Measurements from ENCODE around the gene NBEA.
"Not testable (repeated sequence)": the region's sequence is repeated elsewhere in the genome, so short reads cannot be mapped to it uniquely, and the experiment has no call there.

The NBEA gene

GRCh38 chr13:35356572-35356971, 414.5 kb downstream of the NBEA start:
- DNase-seq (ENCODE audit: low read depth, low spot score): no peak
- Histone ChIP-seq H3K27me3 (ENCODE audit: control insufficient read depth, insufficient read depth, low read length) (no peaks in the 10 kb centered on the region), H3K4me3 (ENCODE audit: low read length) (no peak overlapping the region), H3K4me1 (ENCODE audit: control insufficient read depth, insufficient read depth, low read length) (no peaks in the 10 kb centered on the region), H3K27ac (ENCODE audit: low read length) (no peak overlapping the region), H3K36me3 (ENCODE audit: control insufficient read depth, insufficient read depth, low read length) (no peaks in the 10 kb centered on the region), H3K9me3 (ENCODE audit: control insufficient read depth, insufficient read depth, low read length) (no peaks in the 10 kb centered on the region)
- no CpG with 5 or more reads among the region's 2 CpGs for WGBS (ENCODE audit: insufficient coverage, insufficient read length)

- Histone ChIP-seq H3K36me3 (ENCODE audit: control insufficient read depth, insufficient read depth, low read length) (no peaks in the 10 kb centered on the region), H3K9me3 (ENCODE audit: control insufficient read depth, insufficient read depth, low read length) (no peaks in the 10 kb centered on the region), H3K27me3 (ENCODE audit: control insufficient read depth, insufficient read depth, low read length) (no peaks in the 10 kb centered on the region), H3K4me3 (ENCODE audit: low read length) (no peak overlapping the region), H3K27ac (ENCODE audit: low read length) (no peak overlapping the region), H3K4me1 (ENCODE audit: control insufficient read depth, insufficient read depth, low read length) (no peaks in the 10 kb centered on the region)
- no peak for DNase-seq (ENCODE audit: low read depth, low spot score)
- no CpG with 5 or more reads among the region's 1 CpG for WGBS (ENCODE audit: insufficient coverage, insufficient read length)
Measured at GRCh38 chr13:35365883-35366282, 423.8 kb downstream of the NBEA start.

GRCh38 chr13:35367586-35367985, 425.5 kb downstream of the NBEA start:
- WGBS (ENCODE audit: insufficient coverage, insufficient read length): no CpG with 5 or more reads among the region's 2 CpGs
- Histone ChIP-seq H3K36me3 (ENCODE audit: control insufficient read depth, insufficient read depth, low read length) (no peaks in the 10 kb centered on the region), H3K27ac (ENCODE audit: low read length) (no peak overlapping the region), H3K9me3 (ENCODE audit: control insufficient read depth, insufficient read depth, low read length) (no peaks in the 10 kb centered on the region), H3K4me1 (ENCODE audit: control insufficient read depth, insufficient read depth, low read length) (no peaks in the 10 kb centered on the region), H3K27me3 (ENCODE audit: control insufficient read depth, insufficient read depth, low read length) (no peaks in the 10 kb centered on the region), H3K4me3 (ENCODE audit: low read length) (no peak overlapping the region)
- DNase-seq (ENCODE audit: low read depth, low spot score): no peak

GRCh38 chr13:35378939-35379338, 436.9 kb downstream of the NBEA start:
- Histone ChIP-seq H3K36me3 (ENCODE audit: control insufficient read depth, insufficient read depth, low read length) (no peaks in the 10 kb centered on the region), H3K4me3 (ENCODE audit: low read length) (no peak overlapping the region), H3K27me3 (ENCODE audit: control insufficient read depth, insufficient read depth, low read length) (no peaks in the 10 kb centered on the region), H3K4me1 (ENCODE audit: control insufficient read depth, insufficient read depth, low read length) (no peaks in the 10 kb centered on the region), H3K27ac (ENCODE audit: low read length) (no peak overlapping the region), H3K9me3 (ENCODE audit: control insufficient read depth, insufficient read depth, low read length) (no peaks in the 10 kb centered on the region)
- DNase-seq (ENCODE audit: low read depth, low spot score): no peak

GRCh38 chr13:35379663-35380062, 437.6 kb downstream of the NBEA start:
- no peaks in the 10 kb centered on the region for H3K9me3 ChIP-seq (ENCODE audit: control insufficient read depth, insufficient read depth, low read length)

GRCh38 chr13:35387682-35388250, 445.7 kb downstream of the NBEA start:
- Histone ChIP-seq H3K27me3 (ENCODE audit: control insufficient read depth, insufficient read depth, low read length) (no peaks in the 10 kb centered on the region), H3K36me3 (ENCODE audit: control insufficient read depth, insufficient read depth, low read length) (no peaks in the 10 kb centered on the region), H3K4me1 (ENCODE audit: control insufficient read depth, insufficient read depth, low read length) (no peaks in the 10 kb centered on the region), H3K27ac (ENCODE audit: low read length) (no peak overlapping the region), H3K4me3 (ENCODE audit: low read length) (no peak overlapping the region), H3K9me3 (ENCODE audit: control insufficient read depth, insufficient read depth, low read length) (no peaks in the 10 kb centered on the region)
- 100% methylated on average over 3 of the region's 6 CpGs for WGBS (ENCODE audit: insufficient coverage, insufficient read length)
- no peak for DNase-seq (ENCODE audit: low read depth, low spot score)

More at GRCh38 chr13:35379663-35380062, 437.6 kb downstream of the NBEA start:
- Histone ChIP-seq H3K36me3 (ENCODE audit: control insufficient read depth, insufficient read depth, low read length) (no peaks in the 10 kb centered on the region), H3K4me1 (ENCODE audit: control insufficient read depth, insufficient read depth, low read length) (no peaks in the 10 kb centered on the region), H3K4me3 (ENCODE audit: low read length) (no peak overlapping the region), H3K27me3 (ENCODE audit: control insufficient read depth, insufficient read depth, low read length) (no peaks in the 10 kb centered on the region), H3K27ac (ENCODE audit: low read length) (no peak overlapping the region)
- DNase-seq (ENCODE audit: low read depth, low spot score): no peak

- no peaks in the 10 kb centered on the region for H3K36me3 ChIP-seq (ENCODE audit: control insufficient read depth, insufficient read depth, low read length)
- no peak overlapping the region for H3K4me3 ChIP-seq (ENCODE audit: low read length)
- H3K27me3 ChIP-seq (ENCODE audit: control insufficient read depth, insufficient read depth, low read length): no peaks in the 10 kb centered on the region
- H3K9me3 ChIP-seq (ENCODE audit: control insufficient read depth, insufficient read depth, low read length): no peaks in the 10 kb centered on the region
- no peak for DNase-seq (ENCODE audit: low read depth, low spot score)
- no peak overlapping the region for H3K27ac ChIP-seq (ENCODE audit: low read length)
- no CpG with 5 or more reads among the region's 5 CpGs for WGBS (ENCODE audit: insufficient coverage, insufficient read length)
- H3K4me1 ChIP-seq (ENCODE audit: control insufficient read depth, insufficient read depth, low read length): no peaks in the 10 kb centered on the region
Measured at GRCh38 chr13:35388441-35389355, 446.6 kb downstream of the NBEA start.

- no peaks in the 10 kb centered on the region for H3K27me3 ChIP-seq (ENCODE audit: control insufficient read depth, insufficient read depth, low read length)
- no peaks in the 10 kb centered on the region for H3K36me3 ChIP-seq (ENCODE audit: control insufficient read depth, insufficient read depth, low read length)
- no peaks in the 10 kb centered on the region for H3K9me3 ChIP-seq (ENCODE audit: control insufficient read depth, insufficient read depth, low read length)
- H3K4me1 ChIP-seq (ENCODE audit: control insufficient read depth, insufficient read depth, low read length): no peaks in the 10 kb centered on the region
- H3K27ac ChIP-seq (ENCODE audit: low read length): no peak overlapping the region
- no peak for DNase-seq (ENCODE audit: low read depth, low spot score)
- no peak overlapping the region for H3K4me3 ChIP-seq (ENCODE audit: low read length)
Measured at GRCh38 chr13:35389535-35389934, 447.5 kb downstream of the NBEA start.

GRCh38 chr13:35392768-35393167, 450.7 kb downstream of the NBEA start:
- Histone ChIP-seq H3K36me3 (ENCODE audit: control insufficient read depth, insufficient read depth, low read length) (no peaks in the 10 kb centered on the region), H3K4me3 (ENCODE audit: low read length) (no peak overlapping the region), H3K27me3 (ENCODE audit: control insufficient read depth, insufficient read depth, low read length) (no peaks in the 10 kb centered on the region), H3K27ac (ENCODE audit: low read length) (no peak overlapping the region), H3K9me3 (ENCODE audit: control insufficient read depth, insufficient read depth, low read length) (no peaks in the 10 kb centered on the region), H3K4me1 (ENCODE audit: control insufficient read depth, insufficient read depth, low read length) (no peaks in the 10 kb centered on the region)
- WGBS (ENCODE audit: insufficient coverage, insufficient read length): no CpG with 5 or more reads among the region's 2 CpGs
- no peak for DNase-seq (ENCODE audit: low read depth, low spot score)

- Histone ChIP-seq H3K27ac (ENCODE audit: low read length) (no peak overlapping the region), H3K27me3 (ENCODE audit: control insufficient read depth, insufficient read depth, low read length) (no peaks in the 10 kb centered on the region), H3K9me3 (ENCODE audit: control insufficient read depth, insufficient read depth, low read length) (no peaks in the 10 kb centered on the region), H3K36me3 (ENCODE audit: control insufficient read depth, insufficient read depth, low read length) (no peaks in the 10 kb centered on the region), H3K4me1 (ENCODE audit: control insufficient read depth, insufficient read depth, low read length) (no peaks in the 10 kb centered on the region), H3K4me3 (ENCODE audit: low read length) (no peak overlapping the region)
- no CpG with 5 or more reads among the region's 2 CpGs for WGBS (ENCODE audit: insufficient coverage, insufficient read length)
- DNase-seq (ENCODE audit: low read depth, low spot score): no peak
Measured at GRCh38 chr13:35393886-35394285, 451.8 kb downstream of the NBEA start.

GRCh38 chr13:35408285-35408684, 466.2 kb downstream of the NBEA start:
- H3K36me3 ChIP-seq (ENCODE audit: control insufficient read depth, insufficient read depth, low read length); H3K27me3 ChIP-seq (ENCODE audit: control insufficient read depth, insufficient read depth, low read length); H3K4me3 ChIP-seq (ENCODE audit: low read length); H3K27ac ChIP-seq (ENCODE audit: low read length); DNase-seq (ENCODE audit: low read depth, low spot score); H3K9me3 ChIP-seq (ENCODE audit: control insufficient read depth, insufficient read depth, low read length); H3K4me1 ChIP-seq (ENCODE audit: control insufficient read depth, insufficient read depth, low read length): not testable (repeated sequence)
- no CpG with 5 or more reads among the region's 2 CpGs for WGBS (ENCODE audit: insufficient coverage, insufficient read length)
